NCI-H526 (cell line): ENCODE data around the gene SLC22A17.
A peak's percentile ranks its signal among the peaks of the same experiment; 100 is the strongest.

Experiments used
- DNase-seq, 2 experiments: peaks; one replicate each; lab custom pipeline; 2025; lab: John Stamatoyannopoulos, UW

The SLC22A17 gene

DNA sequence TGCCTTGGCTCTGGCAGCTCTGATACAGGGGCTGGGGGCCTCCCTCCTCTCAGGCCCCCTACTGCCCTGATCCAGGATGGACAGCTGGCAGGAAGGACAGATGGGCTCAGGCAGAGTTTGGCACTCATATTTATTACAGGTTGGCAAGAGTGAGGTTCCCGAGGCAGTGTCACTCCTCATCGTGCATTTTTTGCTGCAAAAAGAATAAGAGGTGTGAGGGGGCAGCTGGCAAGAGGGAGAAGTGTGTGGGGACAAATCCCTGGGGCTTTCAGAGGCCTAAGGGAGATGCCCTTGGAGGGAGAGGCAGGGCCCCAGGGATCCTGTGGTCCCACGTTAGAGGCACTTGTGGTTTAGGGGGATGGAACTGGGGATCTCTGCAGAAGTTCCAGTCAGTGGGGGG is 29.2 kb upstream of the SLC22A17 start:
- DNase-seq, result no peak

DNA sequence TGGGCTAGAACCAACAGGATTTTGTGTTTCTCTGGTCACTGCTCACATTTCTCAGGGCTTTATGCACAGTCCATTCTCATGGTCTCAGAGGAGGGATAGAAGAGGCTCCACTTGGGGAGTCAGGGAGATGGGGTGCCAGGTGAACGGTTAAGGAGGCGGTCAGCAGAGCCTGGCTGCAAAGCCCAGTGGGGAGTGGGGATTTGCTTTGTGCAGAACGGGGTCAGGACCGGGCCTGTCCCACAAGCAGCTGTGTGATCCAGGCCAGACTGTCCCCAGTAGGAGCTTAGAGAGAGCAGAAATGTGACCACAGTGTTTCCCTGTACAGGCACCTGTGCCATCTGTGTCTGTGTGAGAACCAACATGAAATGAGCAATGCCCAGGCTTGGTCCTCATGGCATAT is 28.3 kb upstream of the SLC22A17 start:
- no peak for DNase-seq

DNA sequence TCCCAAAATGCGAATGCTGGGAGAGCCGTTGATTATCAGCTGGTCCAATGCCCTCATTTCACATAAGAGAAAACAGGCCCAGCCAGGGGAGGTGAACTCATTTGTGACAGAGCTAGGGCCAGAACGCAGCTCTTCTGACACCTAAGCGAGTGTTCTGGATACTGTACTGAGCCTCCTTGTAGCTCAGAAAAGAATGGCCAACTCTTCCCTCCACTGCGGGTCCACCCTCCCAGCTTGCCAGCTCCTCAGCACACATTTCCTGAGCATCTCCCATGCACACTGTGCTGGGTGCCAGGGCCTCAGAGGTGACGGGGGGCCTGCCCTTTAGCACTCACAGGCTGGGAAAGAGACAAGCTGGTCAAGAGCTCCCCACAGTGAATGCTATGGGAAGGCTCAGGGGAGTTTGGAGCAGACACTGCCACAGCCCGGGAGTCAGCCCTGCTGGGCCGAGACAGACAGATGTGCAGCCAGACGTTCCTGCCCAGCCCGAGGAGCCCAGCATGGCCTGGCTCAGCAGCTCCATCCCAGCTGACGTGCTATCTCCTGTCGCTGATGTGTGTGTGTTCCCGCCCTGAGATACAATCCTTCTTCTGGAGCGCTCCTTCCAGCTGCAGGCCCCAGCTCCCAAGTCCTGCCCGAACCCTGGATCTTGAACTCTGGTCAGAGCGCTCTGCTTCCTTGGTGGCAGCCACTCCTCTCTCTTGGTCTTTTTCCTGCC is 27.7 kb upstream of the SLC22A17 start:
- DNase-seq, result no peak

DNA sequence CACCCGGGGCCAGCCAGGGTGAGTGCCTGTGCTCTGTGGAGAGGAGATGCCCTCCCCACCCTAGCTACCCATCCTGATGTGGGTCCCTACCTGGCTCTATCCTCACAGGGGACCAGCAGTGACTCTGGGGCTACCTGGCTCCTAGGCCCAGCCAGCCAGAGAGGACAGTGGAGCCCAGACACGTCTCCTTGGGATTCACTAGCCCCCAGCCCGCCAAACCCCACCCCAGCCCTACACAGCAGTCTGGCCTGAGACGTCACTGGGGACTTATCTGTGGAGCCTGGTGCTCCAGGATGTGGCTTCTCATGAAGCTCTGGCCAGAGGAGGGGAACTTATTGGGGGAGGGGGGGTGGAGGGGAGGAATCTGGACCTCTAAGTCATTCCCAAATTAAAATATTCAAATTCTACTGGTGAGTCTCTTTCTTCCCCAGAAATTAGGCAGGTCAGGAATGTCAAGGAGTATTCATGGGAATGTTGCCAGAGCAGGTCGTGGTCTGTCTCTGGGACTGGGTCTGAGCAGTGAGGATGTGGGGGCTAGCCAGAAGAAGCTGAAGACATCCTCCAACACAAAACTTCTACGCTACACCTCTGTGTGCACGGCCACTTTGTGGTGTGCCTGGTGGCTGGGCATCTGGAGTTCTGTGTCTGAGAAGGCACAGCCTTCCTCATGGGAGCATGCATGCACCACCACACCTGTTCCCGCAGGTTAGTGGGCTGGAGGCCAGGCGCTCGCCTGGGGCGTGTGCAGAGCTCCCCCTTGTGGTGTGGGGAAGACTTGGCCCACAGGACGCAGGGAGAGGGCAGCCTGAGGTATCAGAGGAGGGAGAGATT is 26.9 kb upstream of the SLC22A17 start:
- peak; percentile 27 to 83 for DNase-seq

DNA sequence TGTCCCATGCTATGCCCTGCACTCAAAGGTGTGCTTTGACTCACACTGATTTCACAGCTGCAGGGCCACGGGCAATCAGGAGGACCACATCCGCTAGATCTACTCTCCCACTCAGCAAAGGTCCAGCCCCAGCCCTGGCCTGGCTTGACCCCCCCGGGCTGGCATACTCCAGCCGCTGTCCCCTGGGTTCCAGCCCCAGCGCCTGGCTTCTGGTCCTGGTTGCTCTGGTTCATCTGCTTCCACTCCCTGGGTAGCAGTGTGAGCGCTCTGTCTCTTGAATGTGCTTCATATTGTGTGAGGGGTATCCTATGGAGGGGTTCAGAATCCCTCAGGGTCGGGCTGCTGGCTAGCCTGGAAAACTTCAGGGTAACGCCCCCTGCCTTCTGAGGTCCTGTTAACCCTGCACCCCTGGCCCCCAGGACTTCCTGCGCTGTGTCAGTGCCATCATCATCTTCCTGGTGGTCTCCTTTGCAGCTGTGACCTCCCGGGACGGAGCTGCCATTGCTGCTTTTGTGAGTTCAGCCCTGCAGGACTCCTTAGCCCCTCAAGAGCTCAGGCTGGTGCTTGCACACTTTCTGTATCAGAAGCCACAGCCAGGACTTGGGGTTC is 26.0 kb upstream of the SLC22A17 start:
- no peak for DNase-seq

DNA sequence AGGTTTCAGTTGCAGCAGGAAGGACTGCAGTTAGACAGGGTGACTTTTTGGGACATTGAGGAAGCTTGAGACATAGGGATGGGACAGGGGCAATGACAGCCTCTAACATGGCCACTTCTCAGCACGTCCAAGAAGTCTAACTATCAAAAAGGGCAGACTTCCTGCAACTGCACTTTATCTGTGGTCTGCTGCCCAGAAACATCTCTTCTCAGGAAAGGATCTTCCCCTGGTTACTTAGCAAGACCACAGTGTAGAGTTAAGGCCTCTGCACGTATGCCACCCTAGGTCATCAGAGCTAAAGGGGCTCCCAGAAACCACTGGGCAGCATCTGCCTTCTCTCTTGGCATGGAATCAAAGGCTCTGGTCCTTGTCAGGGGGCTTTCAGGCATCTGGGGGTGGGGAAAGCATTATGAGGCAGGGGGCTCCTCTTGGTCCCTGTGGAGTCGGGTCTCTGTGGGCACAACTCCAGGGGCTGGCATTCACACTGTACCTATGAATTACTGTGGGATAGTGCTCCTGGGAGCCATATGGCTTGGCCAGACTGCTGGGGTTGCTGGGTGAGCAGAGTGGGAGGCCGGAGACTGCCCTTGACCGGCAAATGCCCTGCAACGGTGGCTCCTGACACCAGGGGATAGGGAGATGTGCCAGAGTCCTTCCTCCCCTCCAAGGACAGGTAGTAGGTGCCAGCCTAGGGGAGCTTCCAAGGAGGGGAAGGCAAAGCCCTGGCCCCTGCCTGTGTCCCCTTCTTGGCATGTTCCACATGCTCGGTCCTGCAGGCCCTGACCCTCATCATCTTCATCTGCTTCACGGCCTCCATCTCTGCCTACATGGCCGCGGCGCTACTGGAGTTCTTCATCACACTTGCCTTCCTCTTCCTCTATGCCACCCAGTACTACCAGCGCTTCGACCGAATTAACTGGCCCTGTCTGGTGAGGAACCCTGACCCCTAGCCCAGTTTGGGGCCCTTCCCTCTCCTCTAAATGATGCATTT is 25.2 kb upstream of the SLC22A17 start:
- DNase-seq, result no peak

DNA sequence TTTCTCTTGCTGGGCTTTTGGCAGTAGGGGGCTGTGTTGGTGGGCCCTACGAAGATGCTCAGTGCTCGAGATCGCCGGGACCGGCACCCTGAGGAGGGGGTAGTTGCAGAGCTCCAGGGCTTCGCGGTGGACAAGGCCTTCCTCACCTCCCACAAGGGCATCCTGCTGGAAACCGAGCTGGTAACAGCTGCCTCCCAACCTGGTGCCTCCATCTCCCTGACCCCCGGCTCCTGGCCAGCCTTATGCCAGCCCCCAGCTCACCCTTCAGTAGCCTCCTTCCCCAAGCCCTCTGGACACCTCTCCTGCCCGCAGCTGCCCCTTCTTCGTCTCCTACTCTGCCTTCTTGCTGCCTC is 24.5 kb upstream of the SLC22A17 start:
- no peak for DNase-seq

DNA sequence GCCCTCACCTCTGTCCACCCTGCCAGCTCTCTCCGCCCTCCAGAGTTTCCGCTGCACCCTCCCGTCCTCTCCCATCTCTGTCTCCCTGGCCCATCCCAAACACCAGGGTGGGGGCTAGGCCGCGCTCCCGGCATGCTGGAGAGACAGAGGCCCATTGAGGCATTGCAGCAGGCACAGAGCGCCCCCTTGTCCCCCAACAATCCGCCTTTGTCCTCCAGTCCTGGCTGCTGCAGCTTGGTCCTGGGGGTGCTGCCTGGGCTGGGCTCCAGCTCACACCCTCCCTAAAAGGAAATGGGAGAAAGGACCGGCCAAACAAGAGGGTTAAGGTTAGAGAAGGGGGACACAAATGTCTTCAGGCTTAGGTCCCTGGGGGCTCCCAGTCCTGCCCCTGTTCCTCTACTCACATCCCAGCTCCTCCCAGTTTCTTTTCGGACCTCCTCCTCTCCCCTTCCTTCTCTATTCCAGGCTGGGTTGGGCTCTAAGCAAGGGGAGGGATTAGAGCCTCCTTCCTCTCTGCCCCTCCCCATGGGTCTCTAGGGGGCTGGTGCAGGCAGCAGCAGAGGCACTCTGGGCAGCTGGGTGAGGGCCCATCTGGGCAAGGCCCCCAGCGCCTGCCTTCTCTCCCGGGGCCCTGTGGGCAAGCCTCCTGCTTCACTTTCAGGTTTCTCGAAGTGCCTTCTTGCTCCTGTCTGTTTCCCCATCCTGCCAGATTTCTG is 24.0 kb upstream of the SLC22A17 start, which contains the start of gene CMTM5:
TSS of gene CMTM5 (plus strand) at position 565 of the 716 bp plus-strand sequence. CDS start 206 bp downstream, outside the sequence.
- no peak for DNase-seq

DNA sequence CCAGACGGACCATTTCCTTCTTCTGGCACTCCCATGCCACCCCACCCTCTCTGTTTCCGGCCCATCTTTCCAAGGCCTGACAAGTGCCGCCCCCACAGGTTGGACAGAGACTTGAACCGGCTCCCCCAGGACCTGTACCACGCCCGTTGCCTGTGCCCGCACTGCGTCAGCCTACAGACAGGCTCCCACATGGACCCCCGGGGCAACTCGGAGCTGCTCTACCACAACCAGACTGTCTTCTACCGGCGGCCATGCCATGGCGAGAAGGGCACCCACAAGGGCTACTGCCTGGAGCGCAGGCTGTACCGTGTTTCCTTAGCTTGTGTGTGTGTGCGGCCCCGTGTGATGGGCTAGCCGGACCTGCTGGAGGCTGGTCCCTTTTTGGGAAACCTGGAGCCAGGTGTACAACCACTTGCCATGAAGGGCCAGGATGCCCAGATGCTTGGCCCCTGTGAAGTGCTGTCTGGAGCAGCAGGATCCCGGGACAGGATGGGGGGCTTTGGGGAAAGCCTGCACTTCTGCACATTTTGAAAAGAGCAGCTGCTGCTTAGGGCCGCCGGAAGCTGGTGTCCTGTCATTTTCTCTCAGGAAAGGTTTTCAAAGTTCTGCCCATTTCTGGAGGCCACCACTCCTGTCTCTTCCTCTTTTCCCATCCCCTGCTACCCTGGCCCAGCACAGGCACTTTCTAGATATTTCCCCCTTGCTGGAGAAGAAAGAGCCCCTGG is 23.0 kb upstream of the SLC22A17 start:
- no peak for DNase-seq

DNA sequence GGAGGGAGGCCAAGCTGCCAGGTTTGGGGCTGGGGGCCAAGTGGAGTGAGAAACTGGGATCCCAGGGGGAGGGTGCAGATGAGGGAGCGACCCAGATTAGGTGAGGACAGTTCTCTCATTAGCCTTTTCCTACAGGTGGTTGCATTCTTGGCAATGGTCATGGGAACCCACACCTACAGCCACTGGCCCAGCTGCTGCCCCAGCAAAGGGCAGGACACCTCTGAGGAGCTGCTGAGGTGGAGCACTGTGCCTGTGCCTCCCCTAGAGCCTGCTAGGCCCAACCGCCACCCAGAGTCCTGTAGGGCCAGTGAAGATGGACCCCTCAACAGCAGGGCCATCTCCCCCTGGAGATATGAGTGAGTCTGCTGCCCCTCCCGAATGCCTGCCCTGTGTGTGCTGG is 20.4 kb upstream of the SLC22A17 start:
- DNase-seq, result no peak

DNA sequence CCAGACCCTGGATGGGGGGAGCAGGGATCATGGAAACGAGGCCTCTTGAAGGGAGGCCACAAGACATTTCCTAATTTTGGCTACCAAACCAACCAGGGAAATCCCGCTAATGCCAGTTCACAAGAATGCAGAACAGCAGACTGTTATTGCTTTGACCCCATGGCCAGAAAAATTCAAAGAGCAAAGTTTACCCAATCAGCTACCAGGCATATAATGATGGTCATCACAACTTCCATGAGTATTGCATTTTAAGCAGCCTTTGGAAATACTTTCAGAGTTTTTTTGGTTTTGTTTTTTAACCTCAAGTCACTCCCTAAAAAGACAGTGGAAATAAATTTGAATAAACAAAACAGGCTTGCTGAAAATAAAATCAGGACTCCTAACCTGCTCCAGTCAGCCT is 19.8 kb upstream of the SLC22A17 start, which contains the start of gene IL25:
TSS of gene IL25 (plus strand) at position 301 of the 400 bp plus-strand sequence.
- DNase-seq, result no peak

DNA sequence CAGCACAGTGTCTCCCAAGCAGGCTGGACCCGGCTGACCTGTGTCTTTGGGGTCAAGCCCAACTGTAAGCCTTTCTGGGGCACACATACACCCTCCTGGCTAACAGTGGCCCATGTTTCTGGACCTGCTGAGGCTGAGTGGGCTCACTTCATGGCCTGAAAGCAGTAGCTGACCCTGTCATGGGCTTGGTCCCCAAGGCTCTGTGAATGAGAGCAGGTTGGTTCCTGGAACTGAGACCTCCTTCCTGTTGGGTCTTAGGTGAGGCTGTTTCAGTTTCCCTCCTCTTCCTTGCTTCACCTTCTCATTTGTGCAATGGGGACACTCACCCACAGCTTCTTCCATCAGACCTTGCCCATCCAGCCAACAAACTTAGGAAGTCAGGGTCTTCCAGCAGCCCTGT is 19.2 kb upstream of the SLC22A17 start:
- DNase-seq, result no peak

DNA sequence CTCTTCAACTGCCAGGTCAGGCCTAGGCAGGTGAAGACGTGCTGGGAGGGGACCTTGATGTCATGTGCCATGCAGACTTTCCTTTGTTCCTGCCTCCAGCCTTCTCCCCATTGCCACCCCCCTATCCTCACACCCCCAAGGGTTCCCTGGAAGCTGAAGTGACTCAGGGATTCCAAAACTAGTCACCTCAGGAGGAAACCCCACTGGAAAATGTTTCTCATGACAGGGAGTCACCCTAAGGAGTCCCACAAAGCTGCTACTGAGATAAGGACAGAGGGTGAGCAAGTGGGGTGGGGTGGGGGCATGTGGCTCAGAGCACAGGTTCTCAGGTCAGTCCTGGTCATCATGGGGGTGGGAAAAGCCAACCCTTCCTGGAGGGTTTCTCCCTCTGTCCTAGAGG is 17.5 kb upstream of the SLC22A17 start:
- DNase-seq, result no peak

DNA sequence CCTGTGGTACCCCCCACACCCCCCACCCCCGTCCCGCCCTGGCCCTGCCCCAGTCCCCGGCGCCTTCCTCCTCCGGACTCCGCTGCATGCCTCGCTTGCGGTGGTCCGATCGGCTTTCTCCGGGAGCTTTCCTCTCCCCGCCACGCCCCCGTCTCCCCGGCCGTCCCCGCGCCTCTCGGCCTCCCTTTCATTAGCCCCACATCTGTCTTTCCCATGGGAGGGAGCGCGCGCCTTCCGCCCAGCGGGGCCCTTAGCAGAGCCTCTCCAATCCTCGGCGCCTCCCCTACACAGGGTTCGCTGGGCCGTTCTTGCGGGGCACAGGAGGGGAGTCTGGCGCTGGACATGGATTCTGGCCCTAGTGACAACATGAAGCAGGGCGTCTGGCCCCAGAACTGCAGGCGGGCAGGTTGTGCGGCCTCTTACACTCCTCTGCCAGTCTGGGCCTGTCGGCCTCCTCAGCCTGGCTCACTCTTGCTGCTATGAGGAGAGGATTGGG is 13.8 kb upstream of the SLC22A17 start:
- DNase-seq, result no peak

DNA sequence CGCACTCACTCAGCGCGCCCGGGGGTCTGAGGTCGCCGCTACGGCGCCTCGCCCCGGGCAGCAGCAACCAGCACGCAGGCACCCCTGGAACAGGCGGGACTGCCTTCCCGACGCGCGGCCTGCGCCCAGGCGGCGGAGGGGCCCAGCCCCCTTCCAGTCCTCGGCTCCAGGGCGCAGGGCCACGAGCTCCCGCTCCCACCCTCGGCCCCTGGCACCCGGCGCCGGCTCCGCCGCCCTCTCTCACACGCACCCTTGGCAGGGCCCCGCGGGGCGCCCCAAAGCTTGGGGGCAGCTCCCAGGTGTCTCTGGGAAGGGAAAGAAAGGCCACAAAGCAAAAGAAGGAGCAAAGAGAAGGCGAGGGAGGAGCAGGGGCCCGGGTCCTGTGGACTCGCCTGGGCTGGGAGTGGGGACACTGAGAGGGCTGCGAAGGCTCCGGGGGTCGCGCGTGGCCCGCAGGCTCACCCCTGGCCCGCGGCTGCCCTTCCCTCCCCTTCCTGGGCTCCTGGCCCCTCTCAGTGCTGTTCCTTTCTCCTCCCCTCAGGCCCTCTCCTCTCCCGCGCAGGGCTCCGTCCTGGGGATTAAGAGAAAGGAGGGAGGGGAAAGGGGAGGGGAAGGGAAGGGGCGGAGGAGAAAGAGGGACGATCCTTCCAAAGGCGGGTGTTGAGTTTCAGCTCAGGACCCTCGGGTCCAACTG is 13.2 kb upstream of the SLC22A17 start:
- peak in 1 of 2 experiments; percentile 7 for DNase-seq

DNA sequence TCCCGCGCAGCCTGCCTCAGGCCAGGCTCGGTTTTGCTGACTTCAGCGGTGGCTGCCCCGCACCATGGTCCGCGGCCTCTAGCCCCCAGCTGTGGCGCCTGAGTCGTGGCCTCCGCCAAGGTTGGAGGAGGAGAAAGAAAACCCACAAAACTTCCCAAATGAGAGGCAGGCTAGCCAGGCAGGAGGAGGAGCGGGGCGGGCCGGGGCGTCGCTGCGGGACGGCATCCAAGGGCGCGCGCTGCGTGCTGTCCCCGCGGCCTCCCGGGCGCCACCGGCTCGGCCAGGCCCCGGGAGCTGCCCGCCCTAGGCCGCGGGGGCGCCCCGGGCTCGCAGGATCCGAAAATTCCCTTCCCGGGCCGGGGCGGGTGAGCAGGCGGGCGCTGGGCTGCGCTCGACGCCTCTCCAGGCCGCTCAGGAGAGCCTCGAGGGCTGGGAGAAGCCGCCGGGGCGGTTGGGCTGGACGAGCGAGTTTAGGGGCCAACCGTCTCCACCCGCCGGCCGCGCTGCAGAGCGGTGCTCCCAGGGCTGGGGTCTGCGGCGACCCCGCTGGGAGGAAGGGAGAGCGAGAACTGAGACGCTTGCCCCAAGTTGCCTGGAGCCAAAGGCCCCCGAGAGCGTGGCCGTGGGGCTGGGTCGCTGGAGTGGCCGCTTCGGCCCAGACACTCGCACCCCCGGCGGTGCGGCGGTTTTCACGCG is 12.5 kb upstream of the SLC22A17 start, which contains the start of gene EFS:
TSS of gene EFS (minus strand) at position 137 of the 696 bp plus-strand sequence. CDS start 147 bp downstream, outside the sequence.
- DNase-seq, result no peak

DNA sequence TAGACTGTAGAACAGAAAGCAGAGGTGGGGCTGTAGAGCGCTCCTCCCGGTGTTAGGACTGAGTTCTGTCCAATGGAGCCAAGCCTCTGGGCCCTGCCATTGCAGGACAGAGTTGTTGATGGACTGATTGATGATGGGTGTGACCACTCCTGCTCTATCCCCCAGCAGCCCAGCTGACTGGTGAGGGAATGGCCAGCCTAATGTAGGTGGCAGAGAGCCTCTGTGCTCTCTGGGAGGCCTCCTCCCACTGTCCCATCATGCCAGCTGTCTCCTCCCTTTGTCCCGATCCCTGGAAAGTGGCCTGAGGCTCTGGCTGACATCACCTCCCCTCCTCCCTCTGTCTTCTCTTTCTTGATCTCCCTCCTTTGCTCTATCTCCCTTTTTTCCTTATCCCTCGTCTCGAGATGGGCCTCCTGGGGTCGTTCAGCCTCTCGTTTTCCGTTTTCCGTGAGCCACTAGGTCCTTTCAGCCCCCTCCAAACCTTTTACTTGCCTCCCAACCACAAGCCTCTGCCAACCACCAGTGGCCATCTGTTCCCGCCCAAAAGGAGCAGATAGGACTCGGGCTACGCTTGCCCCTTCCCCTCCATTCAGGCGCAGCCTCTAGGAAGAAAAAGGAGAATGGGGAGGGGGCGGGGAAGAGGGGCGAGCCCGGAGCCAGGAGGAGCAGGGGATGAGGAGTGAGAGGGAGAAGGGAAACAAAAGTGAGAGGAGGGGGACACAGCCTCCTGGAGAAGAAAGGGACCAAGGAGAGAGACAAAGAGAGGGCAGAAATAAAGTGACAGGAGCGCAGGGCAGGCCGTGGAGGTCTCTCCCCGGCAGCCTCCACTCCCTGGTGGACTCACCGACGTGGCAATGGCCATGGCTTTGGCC is 11.7 kb upstream of the SLC22A17 start:
- DNase-seq, result no peak

DNA sequence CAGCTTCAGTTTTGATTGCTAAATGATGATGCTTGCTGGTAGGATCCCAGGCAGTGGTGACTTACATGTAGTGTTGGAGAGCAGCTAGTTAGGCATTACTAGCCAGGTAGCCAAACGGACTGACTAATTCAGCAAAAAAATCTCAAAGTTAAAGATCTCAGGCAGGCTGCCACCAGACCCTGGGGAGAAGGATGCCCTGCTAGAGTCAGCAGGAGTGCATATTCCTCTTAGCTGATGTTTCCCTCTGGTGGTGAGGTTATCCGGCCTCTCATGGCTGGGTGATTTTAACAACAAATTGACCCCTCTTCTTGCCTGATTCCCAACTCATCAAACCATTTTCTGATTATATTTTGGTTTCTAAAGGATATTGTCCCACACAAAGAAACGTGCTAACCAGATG is 9.5 kb upstream of the SLC22A17 start:
- DNase-seq, result no peak
